CD14-positive monocyte (primary cell): ENCODE data around the gene ELOA. TPM values are rescaled to one million over a fixed set of nuclear protein-coding genes. Genes with fewer than 3 reads are reported as not detected.

Experiments used
- DNase-seq, 3 donors: peaks; one replicate each; pipeline ENCODE4 v3.0.0-alpha.2; 2011 to 2022
- H2AFZ ChIP-seq: 2 replicates; pipeline ENCODE4 v1.6.0; 2012; ENCODE audit warnings: mild to moderate bottlenecking, low read depth, low read length, inconsistent platforms; ENCODE audit not compliant: insufficient read depth, poor library complexity, severe bottlenecking
- H3K27ac ChIP-seq, 2 donors: 1 replicate in 1 of 2; 2 replicates in 1 of 2; pipeline ENCODE4 v1.5.1; 2012 to 2013; ENCODE audit warnings: low read length in 2 of 2, control low read depth in 1 of 2, inconsistent platforms in 1 of 2, low read depth in 1 of 2, mild to moderate bottlenecking in 1 of 2
- H3K27me3 ChIP-seq, 2 donors: one replicate each; pipeline versions ENCODE4 v1.6.0 to v1.6.1; 2011 to 2013; ENCODE audit warnings: low read length in 2 of 2; ENCODE audit not compliant: control insufficient read depth in 2 of 2, insufficient read depth in 2 of 2
- H3K36me3 ChIP-seq, 2 donors: replicated peaks in 1 of 2; 1 replicate in 1 of 2; 2 replicates in 1 of 2; pipeline versions ENCODE4 v1.5.1 to v1.6.1; 2012 to 2013; ENCODE audit warnings: low read length in 2 of 2, control low read depth in 1 of 2, inconsistent platforms in 1 of 2, mild to moderate bottlenecking in 1 of 2; ENCODE audit not compliant: insufficient read depth in 2 of 2, control insufficient read depth in 1 of 2
- H3K4me1 ChIP-seq, 2 donors: 1 replicate in 1 of 2; 2 replicates in 1 of 2; pipeline versions ENCODE4 v1.5.1 to v1.6.1; 2012 to 2013; ENCODE audit warnings: low read length in 2 of 2, control low read depth in 1 of 2, inconsistent platforms in 1 of 2, mild to moderate bottlenecking in 1 of 2, moderate library complexity in 1 of 2; ENCODE audit not compliant: insufficient read depth in 2 of 2, control insufficient read depth in 1 of 2
- H3K4me2 ChIP-seq: replicated peaks from 2 replicates; pipeline ENCODE3; 2012; ENCODE audit warnings: low read length, moderate library complexity, mild to moderate bottlenecking; ENCODE audit not compliant: poor library complexity, severe bottlenecking; ENCODE audit errors: extremely low read depth
- H3K4me3 ChIP-seq, 3 experiments: fragments of 200-600 bp in 1 of 3; sonication (generic) in 1 of 3; replicated peaks in 1 of 3; 1 replicate in 2 of 3; 2 replicates in 1 of 3; pipeline ENCODE4 v1.5.1; 2011 to 2013; ENCODE audit warnings: low read length in 3 of 3, mild to moderate bottlenecking in 3 of 3, control low read depth in 2 of 3, low read depth in 2 of 3, inconsistent platforms in 1 of 3, moderate library complexity in 1 of 3
- H3K79me2 ChIP-seq: 2 replicates; pipeline ENCODE4 v1.6.0; 2012; ENCODE audit warnings: mild to moderate bottlenecking, control low read depth, inconsistent platforms, low read length, moderate library complexity; ENCODE audit not compliant: insufficient read depth
- H3K9ac ChIP-seq: 2 replicates; pipeline ENCODE4 v1.6.0; 2017; ENCODE audit warnings: low read length, mild to moderate bottlenecking; ENCODE audit not compliant: insufficient read depth, poor library complexity, severe bottlenecking
- H3K9me3 ChIP-seq, 2 donors: replicated peaks in 1 of 2; 1 replicate in 1 of 2; 2 replicates in 1 of 2; pipeline versions ENCODE4 v1.5.1 to v1.6.1; 2012 to 2013; ENCODE audit warnings: low read length in 2 of 2, control low read depth in 1 of 2; ENCODE audit not compliant: control insufficient read depth in 1 of 2, insufficient read depth in 1 of 2
- H4K20me1 ChIP-seq: 2 replicates; pipeline ENCODE4 v1.6.0; 2012; ENCODE audit warnings: mild to moderate bottlenecking, low read length, control low read depth, moderate library complexity; ENCODE audit not compliant: insufficient read depth
- H3K27ac Mint-ChIP-seq, 7 donors: one replicate each; pipeline ENCODE4 v1.8.0; 2020; ENCODE audit warnings: mild to moderate bottlenecking in 7 of 7, mixed read lengths in 7 of 7, moderate library complexity in 6 of 7, inconsistent platforms in 2 of 7
- H3K27me3 Mint-ChIP-seq, 3 donors: one replicate each; pipeline ENCODE4 v1.8.0; 2021 to 2022; ENCODE audit warnings: low read depth in 3 of 3, mild to moderate bottlenecking in 3 of 3, mixed read lengths in 3 of 3, moderate library complexity in 3 of 3, inconsistent platforms in 1 of 3
- H3K36me3 Mint-ChIP-seq, 2 donors: one replicate each; pipeline ENCODE4 v1.8.0; 2020; ENCODE audit warnings: mixed read lengths in 2 of 2, inconsistent platforms in 1 of 2, mild to moderate bottlenecking in 1 of 2
- H3K4me1 Mint-ChIP-seq: one replicate; pipeline ENCODE4 v1.8.0; 2020; ENCODE audit warnings: mild to moderate bottlenecking, mixed read lengths
- H3K4me3 Mint-ChIP-seq, 2 donors: one replicate each; pipeline ENCODE4 v1.8.0; 2020; ENCODE audit warnings: mild to moderate bottlenecking in 2 of 2, mixed read lengths in 2 of 2, moderate library complexity in 1 of 2
- H3K9me3 Mint-ChIP-seq, 7 donors: one replicate each; pipeline ENCODE4 v1.8.0; 2020 to 2022; ENCODE audit warnings: mixed read lengths in 7 of 7, mild to moderate bottlenecking in 6 of 7, moderate library complexity in 6 of 7, inconsistent platforms in 2 of 7
- CTCF ChIP-seq: fragments of 200-600 bp; IDR thresholded peaks from one replicate; pipeline ENCODE4 v1.8.0; 2022; ENCODE audit warnings: antibody characterized with exemption, mild to moderate bottlenecking
- WGBS: methylation state at CpG from one replicate; pipeline ENCODE4 v1.1.5; 2013; ENCODE audit warnings: missing lambda C conversion rate; ENCODE audit not compliant: insufficient coverage; 5-methylcytosine and 5-hydroxymethylcytosine counted together
- intact Hi-C, 2 donors: fragments of 100-400 bp; cut with micrococcal nuclease; formaldehyde crosslinking; loops; one replicate each; pipeline versions ENCODE4 v1.15.0 to v1.15.1; 2023
- polyA plus RNA-seq, 3 donors: library from polyadenylated mRNA; depleted of rRNA in 1 of 3; unstranded in 2 of 3; stranded (reverse) in 1 of 3; fragments of 300-500 nt in 2 of 3; fragments of >200 nt in 1 of 3; fragmentation: Illumina TruSeq in 2 of 3; gene quantifications; 1 replicate in 2 of 3; 2 replicates in 1 of 3; pipeline ENCODE4 v1.2.3, GENCODE V29; 2012 to 2021

ELOA gene
- polyA plus RNA-seq, 3 donors: 25.4 to 31.2 (median 28.7) TPM

- no peak for TF ChIP-seq CTCF
These were observed 14.5 kb downstream of the ELOA start for GRCh38 chr1:23757812-23758211.

GRCh38 chr1:23759277-23759676 is 16.0 kb downstream of the ELOA start:
- TF ChIP-seq CTCF: no peak
- peaks cover 86% of the 10 kb centered on the region for H4K20me1 ChIP-seq
- H2AFZ ChIP-seq: no peak overlapping the region
- no peak overlapping the region for H3K4me2 ChIP-seq
- H3K27ac ChIP-seq: no peak overlapping the region
- intact Hi-C loops: loop anchor here in 1 of 2 donors (10.0 kb wide), 1 partner anchor 204 kb away; the partner anchor contains the start of gene ID3
- no peaks in the 10 kb centered on the region for H3K27me3 ChIP-seq
- no peak overlapping the region for H3K9ac ChIP-seq
- H3K4me3 ChIP-seq: no peak overlapping the region
- peaks cover 86 to 89% of the 10 kb centered on the region in 2 donors for H3K36me3 ChIP-seq
- H3K9me3 ChIP-seq: no peaks in the 10 kb centered on the region
- H3K36me3 Mint-ChIP-seq: peaks cover 82 to 99% of the 10 kb centered on the region in 2 donors
- no peak overlapping the region for H3K4me3 Mint-ChIP-seq
- DNase-seq: no peak
- peak overlapping the region in 1 of 7 donors; percentile 69 for H3K27ac Mint-ChIP-seq
- H3K4me1 Mint-ChIP-seq: no peaks in the 10 kb centered on the region
- H3K9me3 Mint-ChIP-seq: no peaks in the 10 kb centered on the region
- WGBS: 94% methylated on average over 3 of the region's 4 CpGs
- no peaks in the 10 kb centered on the region for H3K27me3 Mint-ChIP-seq
- H3K79me2 ChIP-seq: no peaks in the 10 kb centered on the region
- H3K4me1 ChIP-seq: no peaks in the 10 kb centered on the region

More at GRCh38 chr1:23757812-23758211, 14.5 kb downstream of the ELOA start:
- 100% methylated on average over 1 of the region's 1 CpG for WGBS
- Histone ChIP-seq H3K27ac (no peak overlapping the region), H3K79me2 (no peaks in the 10 kb centered on the region), H3K4me3 (no peak overlapping the region), H3K9ac (no peak overlapping the region), H3K9me3 (no peaks in the 10 kb centered on the region), H2AFZ (no peak overlapping the region), H3K27me3 (no peaks in the 10 kb centered on the region), H3K4me1 (no peaks in the 10 kb centered on the region), H3K36me3 (peaks cover 94 to 98% of the 10 kb centered on the region in 2 donors), H3K4me2 (no peak overlapping the region), H4K20me1 (peaks cover 95% of the 10 kb centered on the region)
- Mint-ChIP-seq H3K9me3 (no peaks in the 10 kb centered on the region), H3K27me3 (no peaks in the 10 kb centered on the region), H3K36me3 (peaks cover 88 to 100% of the 10 kb centered on the region in 2 donors), H3K4me3 (no peak overlapping the region), H3K4me1 (no peaks in the 10 kb centered on the region), H3K27ac (no peak overlapping the region)
- intact Hi-C loops: loop anchor here in 1 of 2 donors (10.0 kb wide), 1 partner anchor 203 kb away; the partner anchor contains the start of gene ID3
- no peak for DNase-seq
